ENCODE measurements around the gene PIK3CB.

PIK3CB gene

GRCh38 chr3:138778643-138779042 is 56.1 kb downstream of the PIK3CB start:
- TF ChIP-seq, protein P1, sequence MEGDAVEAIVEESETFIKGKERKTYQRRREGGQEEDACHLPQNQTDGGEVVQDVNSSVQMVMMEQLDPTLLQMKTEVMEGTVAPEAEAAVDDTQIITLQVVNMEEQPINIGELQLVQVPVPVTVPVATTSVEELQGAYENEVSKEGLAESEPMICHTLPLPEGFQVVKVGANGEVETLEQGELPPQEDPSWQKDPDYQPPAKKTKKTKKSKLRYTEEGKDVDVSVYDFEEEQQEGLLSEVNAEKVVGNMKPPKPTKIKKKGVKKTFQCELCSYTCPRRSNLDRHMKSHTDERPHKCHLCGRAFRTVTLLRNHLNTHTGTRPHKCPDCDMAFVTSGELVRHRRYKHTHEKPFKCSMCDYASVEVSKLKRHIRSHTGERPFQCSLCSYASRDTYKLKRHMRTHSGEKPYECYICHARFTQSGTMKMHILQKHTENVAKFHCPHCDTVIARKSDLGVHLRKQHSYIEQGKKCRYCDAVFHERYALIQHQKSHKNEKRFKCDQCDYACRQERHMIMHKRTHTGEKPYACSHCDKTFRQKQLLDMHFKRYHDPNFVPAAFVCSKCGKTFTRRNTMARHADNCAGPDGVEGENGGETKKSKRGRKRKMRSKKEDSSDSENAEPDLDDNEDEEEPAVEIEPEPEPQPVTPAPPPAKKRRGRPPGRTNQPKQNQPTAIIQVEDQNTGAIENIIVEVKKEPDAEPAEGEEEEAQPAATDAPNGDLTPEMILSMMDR (conservative IDR thresholded peaks at IDR 0.05) = no peak
- no peak for TF ChIP-seq ZFX (IDR thresholded peaks at IDR 0.05)
- H3K27ac ChIP-seq = no peak overlapping the region

- TF ChIP-seq ZFX (IDR thresholded peaks at IDR 0.05) = no peak
- TF ChIP-seq, protein P1 (conservative IDR thresholded peaks at IDR 0.05) = no peak
- H3K27ac ChIP-seq = no peak overlapping the region
These were observed 57.8 kb downstream of the PIK3CB start for GRCh38 chr3:138776961-138777360.

DNA sequence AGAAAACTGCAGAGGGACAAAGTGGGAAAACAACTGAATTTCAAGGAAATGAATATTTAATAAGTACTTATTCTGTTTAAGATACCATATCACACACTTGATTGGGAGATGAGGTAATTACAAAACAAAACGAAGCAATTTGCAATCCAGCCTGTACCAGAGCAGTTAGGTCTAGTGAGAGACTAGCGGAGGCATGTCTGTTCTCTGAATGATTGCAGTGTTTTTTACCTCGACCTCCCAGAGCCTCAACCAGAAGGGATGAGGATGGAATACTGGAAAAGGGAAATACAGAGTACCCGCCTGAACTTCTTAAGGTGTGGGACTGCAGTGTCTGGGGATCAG is 59.5 kb downstream of the PIK3CB start:
- H3K27ac ChIP-seq = no peak overlapping the region
- TF ChIP-seq, protein P1 (conservative IDR thresholded peaks at IDR 0.05) = no peak

DNA sequence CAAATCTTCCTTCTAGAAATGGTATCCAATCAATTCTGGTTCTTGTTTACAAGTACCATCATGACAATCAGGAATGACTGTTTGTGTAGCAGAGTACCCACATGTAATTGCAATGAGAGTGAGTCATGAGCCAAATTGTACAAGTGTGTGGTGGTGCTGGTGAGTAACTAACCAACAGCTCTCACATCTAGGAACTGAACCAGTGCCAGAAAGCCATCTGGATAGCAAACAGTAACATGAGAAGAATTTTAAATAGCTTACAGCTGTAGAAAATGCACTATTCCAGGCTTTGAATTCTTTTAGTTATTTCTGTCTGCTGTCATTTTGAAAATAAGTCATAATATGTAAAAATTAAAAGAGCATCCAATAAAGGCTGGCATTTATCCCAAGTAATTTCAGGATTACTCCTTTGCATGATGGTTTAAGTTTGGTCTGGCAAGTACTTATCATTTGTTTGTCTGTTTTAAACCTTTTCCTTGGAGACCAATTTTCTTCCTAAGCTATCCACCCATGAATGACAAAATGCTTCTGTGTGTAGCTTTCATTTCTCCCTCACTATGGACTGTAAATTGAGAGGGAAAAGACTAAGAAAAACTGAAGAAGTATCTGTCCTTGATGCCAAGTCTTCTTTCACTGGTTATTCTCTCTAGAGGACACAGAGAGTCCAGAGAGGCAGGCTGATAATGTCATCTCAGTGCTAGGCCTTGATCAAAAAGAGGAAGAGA is 60.0 kb downstream of the PIK3CB start:
- TF ChIP-seq, protein P1 (conservative IDR thresholded peaks at IDR 0.05) = no peak
- no peak for TF ChIP-seq ZFX (IDR thresholded peaks at IDR 0.05)
- H3K27ac ChIP-seq = no peak overlapping the region

GRCh38 chr3:138771585-138771984 is 63.1 kb downstream of the PIK3CB start:
- TF ChIP-seq, protein P1 (conservative IDR thresholded peaks at IDR 0.05) = no peak
- TF ChIP-seq ZFX (IDR thresholded peaks at IDR 0.05) = no peak
- H3K27ac ChIP-seq = no peak overlapping the region

DNA sequence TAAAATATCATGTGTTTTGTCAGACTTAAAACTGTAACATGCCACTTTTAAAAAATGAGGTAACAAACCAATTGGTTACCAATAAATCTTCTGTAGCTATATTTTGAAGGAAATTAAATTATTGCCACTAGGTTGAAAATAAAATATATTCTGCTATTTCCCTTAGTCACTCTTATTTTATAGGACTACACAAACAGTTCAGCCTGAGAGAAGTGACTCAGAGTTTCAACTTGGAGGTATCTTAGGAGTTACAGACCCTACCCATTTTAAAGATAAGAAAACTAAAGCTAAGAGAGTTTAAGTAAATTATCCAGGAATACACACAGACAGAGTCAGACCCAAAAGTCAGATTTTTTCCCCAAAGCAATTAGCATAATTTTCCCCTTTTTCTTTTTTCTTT is 65.1 kb downstream of the PIK3CB start:
- no peak overlapping the region for H3K27ac ChIP-seq
- no peak for TF ChIP-seq ZFX (IDR thresholded peaks at IDR 0.05)
- TF ChIP-seq, protein P1 (conservative IDR thresholded peaks at IDR 0.05) = no peak

GRCh38 chr3:138768946-138769345 is 65.8 kb downstream of the PIK3CB start:
- TF ChIP-seq, protein P1 (conservative IDR thresholded peaks at IDR 0.05) = no peak
- no peak for TF ChIP-seq ZFX (IDR thresholded peaks at IDR 0.05)
- H3K27ac ChIP-seq = no peak overlapping the region
